Measurements from ENCODE around the gene CDH22.

CDH22 gene

GRCh38 chr20:46268131-46268614 lies 40.1 kb downstream of the CDH22 start:
- DNase-seq (ENCODE audit: low read depth in 2 of 2) = no peak

DNA sequence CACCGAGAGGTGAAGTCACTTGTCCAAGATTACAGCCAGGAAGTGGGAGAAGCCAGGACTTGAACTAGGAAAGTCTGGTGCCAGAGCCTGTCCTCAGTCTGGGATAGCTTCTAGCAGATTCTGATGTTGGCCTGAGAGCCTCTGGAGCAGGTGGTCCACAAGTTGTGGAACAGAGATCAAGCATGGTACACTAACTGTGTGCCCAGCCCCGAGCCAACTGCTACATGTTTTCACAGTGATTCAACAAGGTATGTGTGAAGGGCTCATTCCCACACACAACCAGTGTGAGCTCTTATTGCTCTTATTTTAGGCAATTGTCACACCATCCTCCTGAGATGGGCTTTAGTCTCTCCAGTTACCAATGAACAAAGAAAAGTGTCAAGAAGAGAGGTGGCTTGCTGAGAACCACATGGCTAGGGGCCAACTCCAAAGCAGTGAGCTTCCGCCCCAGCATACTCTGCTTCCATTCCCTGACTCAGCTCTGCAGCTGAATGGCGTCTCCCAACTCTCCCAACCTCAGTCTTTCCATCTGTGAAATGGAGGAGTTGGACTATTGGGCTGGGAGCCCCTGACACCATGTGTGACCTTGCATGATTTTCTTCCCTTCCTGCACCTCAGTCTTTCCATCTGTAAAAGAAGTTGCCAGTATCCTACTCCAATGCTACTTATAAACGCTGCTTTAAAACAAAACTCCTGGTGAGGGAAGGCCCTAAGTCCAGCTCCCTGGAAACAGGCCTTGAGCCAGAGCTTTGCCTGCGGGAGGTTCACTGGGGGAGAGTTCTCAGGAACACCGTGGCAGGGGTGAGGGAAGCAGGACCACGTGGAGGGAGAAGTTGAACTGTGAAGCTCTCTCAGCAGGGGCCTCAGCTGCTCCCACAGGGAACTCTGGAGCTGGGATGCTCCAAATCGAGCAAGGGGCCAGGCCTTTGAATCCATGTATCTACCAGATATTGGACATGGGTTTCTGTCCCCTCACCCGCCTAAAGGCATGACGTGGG lies 40.9 kb downstream of the CDH22 start:
- no peak for DNase-seq (ENCODE audit: low read depth in 2 of 2)

DNA sequence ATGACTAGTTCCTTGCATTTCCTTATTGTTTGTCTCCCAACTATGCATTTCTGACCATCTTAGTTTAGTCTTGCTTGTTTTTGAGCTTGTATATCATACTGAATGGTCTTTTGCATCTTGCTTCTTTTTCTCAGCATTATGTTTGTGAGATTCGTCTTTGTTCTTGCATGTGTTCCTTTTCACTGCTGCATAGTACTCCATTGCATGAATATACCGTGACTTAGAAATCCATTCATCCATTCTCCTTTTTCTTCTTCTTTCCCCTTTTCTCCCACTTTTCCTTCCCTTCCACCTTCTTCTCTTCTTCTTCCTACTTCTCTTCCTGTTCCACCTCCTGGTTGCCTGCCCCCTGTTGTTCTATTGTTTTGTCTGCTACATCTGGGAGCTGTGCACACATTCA lies 42.8 kb downstream of the CDH22 start:
- no peak for DNase-seq (ENCODE audit: low read depth in 2 of 2)

DNA sequence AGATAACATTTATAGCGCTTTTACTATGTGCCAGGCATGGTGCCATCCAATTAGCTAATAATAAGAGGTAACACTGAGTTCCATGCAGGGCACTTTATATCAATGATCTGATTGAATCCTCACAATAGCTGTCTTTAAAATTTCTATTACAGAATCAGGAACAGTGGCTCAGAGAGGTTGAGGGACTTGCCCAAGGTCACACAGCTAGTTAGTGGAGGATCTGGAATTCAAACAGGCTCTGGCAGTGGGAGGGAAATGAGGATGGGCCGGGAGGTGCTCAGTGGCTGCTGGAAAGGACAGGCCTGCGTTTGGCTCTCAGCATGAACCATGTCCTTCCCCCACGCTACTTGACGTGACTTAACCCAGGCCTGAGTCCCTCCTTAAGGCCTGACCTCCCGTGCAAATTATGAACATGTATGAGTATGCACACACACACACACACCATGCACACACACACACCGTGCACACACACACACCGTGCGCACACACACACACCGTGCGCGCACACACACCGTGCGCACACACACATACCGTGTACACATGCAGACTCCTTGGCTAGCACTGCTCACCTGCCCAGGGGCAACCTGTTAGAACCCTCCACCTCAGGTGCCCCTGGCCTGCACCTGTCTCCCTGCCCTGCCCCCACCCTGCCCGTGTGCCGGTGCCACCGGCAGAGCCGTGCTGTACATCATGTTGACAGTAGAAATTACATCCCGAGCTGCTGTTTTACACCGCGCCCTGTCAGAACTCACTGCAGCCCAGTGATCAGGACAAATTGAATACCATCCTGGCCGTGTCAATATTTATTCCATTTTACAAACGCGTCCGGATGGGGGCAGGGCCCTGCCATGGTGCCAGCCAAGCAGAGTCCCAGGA lies 43.7 kb downstream of the CDH22 start:
- no peak for DNase-seq (ENCODE audit: low read depth in 2 of 2)

DNA sequence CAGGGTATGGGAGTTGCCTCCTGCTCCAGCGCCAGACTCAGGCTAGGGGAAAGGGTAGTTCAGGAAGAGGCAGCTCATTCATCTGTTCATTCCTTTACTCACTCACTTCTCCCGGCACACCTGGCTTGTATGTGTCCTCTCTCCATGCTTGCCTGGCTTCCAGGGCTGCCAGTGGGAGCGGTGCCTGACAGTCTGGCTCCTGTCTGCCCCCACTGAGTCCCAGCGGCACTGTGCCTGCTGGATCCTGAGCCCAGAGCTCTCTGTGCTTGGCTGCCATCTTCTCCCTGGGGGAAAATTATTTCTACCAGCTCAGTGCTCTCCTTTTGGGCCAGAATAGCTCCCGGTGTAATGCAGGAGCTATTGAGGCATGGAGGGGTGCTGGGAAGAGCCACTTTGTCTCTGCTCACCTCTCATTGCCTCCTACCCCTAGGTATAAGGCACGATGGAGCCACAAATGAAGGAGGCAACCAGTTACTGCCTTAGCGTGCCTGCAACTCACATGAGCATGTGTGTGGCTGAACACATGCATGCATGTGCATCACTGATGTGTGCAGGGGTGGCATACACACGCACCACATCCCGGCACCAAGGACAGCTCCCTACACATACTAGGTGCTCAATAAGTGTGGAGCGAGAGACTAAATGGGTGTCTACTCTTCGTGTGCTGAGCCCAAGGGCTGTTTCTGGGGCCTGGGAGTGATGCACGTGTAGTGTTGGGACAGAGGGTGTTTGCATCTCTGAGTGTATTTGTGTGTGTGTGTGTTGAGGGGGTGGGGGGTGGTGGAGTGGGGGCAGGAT lies 46.6 kb downstream of the CDH22 start:
- DNase-seq (ENCODE audit: low read depth in 2 of 2) = no peak

DNA sequence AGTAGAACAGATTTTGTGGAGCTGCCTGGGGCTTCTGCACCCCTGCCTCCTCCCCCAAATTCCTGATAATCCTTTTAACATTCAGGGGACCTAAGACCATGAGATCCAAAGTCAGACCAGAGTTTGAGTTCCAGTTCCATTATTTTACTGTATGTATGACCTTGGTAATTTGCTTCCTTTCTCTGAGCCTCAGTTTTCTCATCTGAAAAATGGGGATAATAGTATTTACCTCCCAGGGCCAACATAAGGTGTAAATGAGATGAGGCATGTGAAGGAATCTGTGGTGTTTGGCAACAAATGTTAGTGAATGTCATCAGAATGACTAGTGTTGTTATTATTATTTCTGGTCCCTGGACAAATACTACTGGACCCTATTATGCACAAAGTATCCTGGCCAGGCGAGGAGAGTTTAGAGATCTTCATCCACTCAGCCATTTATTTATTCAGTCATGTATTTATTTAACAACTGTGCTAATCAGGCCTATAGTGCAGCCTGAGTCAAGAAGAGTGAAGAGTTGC lies 47.3 kb downstream of the CDH22 start:
- DNase-seq (ENCODE audit: low read depth in 2 of 2) = no peak

DNA sequence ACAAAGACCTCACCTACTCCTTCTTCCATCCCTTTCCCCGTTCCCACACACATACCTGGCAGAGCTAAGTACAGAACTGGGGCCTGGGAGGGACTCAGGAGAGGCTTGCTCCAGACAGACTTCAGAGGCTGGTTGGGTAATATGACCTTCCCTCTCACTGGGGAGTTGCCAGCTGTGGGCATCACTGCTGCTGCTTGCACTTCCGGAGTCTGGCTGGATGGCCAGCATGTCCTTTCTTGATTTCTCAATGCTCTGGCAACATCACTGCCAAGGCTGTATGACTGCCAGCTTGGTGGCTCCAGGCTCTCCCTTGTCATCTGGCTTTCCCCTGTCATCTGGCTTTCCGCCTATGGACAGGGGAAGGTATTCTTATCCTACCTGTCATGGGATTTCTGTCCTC lies 47.8 kb downstream of the CDH22 start:
- DNase-seq (ENCODE audit: low read depth in 2 of 2) = no peak

GRCh38 chr20:46259260-46259859 lies 48.9 kb downstream of the CDH22 start:
- DNase-seq (ENCODE audit: low read depth in 2 of 2) = no peak

DNA sequence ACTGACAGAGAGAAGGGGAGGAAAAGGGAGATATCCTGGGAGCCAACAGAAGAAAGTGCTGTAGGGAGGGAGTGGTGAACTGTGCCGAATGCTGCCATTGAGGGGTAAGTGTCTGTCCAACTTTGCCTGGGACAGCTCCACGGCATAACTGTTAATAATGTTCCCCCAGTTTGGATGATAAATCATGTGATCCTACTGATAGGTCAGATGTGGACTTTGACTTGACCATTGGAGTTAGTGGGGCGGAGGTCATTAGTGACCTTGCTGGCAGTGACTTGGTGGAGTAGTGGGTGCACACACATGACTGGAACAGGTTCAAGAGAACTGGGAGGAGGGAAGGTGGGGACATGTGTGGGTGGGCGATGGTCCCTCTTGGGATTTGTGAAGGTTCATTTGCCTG lies 50.4 kb downstream of the CDH22 start:
- DNase-seq (ENCODE audit: low read depth in 2 of 2) = no peak

DNA sequence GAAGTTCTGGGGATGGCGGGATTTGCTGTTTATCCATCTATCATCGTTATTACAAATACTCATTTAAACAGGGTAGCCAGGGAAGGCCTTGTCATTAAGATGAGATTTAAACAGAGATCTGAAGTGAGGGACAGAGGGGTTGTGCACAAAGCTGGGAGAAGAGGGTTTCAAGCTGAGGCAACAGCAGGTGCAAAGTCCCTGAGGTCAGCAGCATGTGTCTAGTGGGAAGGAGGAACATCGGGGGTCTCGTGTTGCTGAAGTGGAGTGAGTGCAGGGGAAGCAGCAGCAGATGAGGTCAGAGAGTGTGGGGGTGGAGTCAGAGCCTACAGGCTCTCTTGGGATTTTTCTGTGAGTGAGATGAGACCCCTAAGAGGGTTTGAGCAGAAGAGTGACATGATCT lies 52.0 kb downstream of the CDH22 start:
- DNase-seq (ENCODE audit: low read depth in 2 of 2) = no peak

DNA sequence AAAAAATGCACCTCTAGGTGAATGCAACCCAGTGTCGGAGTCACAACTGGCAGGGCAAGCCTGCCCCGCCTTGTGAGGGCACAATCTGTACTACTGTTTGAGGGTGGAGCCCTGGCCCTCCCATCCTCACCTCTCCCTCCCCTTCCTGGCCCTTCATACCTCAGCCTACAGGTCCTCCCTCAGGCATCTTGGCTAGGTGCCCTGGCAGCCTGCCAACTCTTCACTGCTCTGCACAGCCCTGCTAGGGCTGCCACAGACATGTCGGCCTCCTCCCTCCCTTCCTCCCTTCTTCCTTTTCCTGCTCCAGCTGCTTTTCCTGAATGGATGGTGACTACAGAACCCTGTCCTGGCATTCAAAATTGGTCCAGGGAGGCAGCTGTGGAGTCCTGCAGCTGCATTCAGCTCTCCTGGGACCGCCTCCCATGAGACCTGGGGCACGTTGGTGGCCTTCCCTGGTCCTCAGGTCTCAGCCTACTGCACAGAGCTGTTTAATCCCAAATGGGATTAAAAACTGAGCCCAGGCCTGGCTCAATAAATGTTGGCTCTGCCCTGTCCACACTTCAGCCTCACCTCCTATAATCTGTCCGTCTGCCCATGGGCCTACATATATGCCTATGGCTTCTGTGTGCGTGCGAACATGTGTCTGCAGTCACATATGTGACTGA lies 52.7 kb downstream of the CDH22 start:
- DNase-seq (ENCODE audit: low read depth in 2 of 2) = no peak

GRCh38 chr20:46253391-46253790 lies 54.9 kb downstream of the CDH22 start:
- DNase-seq (ENCODE audit: low read depth in 2 of 2) = no peak

DNA sequence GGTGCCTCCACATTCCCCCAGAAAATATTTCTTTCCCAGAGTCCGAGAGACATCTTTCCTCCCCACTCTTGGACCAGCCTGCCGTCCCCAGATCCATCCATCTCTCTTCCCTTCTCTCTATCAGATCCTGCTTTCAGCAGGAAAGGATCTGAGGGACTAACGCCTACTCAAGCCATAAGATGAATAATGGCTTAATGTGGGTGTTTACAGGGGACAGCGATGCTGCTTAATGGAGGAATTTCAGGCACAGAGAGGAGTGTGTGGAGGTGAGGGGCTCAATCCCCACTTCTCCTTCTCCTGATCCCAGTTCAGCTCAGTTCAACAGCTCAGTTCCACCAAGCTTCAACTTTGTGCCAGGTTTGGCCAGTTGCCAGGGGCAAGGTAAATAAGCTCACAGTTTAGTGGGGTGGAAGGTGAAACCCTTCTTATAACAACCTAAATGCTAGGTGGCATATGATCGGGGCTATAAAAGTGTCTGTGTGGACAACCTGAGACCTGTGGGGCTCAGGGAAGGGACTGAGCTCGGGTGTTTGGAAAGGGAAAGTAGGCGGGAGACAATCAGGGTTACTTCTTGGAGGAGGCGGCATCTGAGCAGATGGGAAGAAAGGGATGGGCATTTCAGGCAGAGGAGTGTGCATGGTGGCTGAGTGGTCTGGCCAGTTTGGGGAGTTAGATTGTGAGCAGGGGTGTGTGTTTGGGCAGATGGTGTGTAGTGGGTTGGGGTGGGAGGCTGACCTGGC lies 55.8 kb downstream of the CDH22 start:
- DNase-seq (ENCODE audit: low read depth in 2 of 2) = no peak

- no peak for DNase-seq (ENCODE audit: low read depth in 2 of 2)
Observed at GRCh38 chr20:46251211-46251673, 57.1 kb downstream of the CDH22 start.

DNA sequence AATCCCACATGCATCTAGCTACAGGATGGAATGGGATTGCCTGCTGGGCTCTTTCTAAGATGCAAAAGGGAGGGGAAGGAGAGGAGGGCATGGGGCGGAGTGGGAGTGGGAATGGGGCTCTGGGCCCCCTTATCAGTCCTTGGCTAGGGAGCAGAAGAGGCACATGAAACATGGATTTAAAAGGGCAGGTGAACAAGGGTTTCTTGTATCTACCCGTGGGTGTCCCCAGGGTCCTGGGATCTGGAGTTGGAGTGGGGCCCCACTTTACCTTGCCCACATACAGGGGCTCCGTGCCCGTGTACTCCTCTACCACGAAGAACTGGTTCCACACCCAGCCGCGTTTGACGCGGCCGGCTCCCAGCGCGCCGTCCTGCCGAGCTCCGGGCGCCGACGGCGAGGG lies 57.5 kb downstream of the CDH22 start:
- DNase-seq (ENCODE audit: low read depth in 2 of 2) = no peak

DNA sequence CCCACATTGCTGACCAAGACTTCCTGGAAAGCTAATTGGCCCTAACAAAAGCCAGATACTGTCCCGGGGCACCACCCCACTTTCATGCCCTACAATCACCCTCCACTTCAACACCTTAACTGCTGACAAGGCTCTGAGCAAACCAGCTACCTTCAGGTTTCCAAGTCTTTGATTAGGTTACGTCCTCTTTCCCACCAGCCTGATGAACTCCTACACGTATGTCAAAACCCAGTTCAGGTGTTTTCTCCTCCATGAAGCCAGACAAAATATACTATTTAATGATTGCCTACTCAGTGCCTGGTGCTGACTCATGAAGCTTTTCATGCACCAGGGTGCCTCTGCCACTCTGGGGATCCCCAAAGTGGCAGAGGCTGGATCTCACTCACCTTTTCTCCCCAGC lies 58.6 kb downstream of the CDH22 start:
- DNase-seq (ENCODE audit: low read depth in 2 of 2) = no peak

DNA sequence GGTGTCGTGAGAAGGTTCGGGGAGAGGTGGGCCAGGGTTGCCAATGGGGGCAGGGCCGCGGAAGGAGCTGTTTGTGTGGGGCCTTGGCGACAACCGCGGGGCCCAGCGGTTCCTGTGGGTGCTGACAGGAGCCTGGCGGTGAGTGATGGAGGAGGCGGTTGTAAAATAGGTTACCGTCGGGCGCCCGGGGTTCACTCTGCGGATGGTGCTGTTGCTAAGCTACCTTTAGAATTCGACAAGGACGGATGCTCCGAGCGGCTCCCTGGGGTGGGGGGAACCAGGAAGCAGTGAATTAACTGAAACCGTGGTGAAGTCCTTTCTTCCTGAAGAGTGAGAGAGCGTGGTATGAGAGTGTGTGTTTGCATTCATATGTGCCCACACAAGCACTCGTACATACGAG lies 61.7 kb downstream of the CDH22 start:
- DNase-seq (ENCODE audit: low read depth in 2 of 2) = no peak

DNA sequence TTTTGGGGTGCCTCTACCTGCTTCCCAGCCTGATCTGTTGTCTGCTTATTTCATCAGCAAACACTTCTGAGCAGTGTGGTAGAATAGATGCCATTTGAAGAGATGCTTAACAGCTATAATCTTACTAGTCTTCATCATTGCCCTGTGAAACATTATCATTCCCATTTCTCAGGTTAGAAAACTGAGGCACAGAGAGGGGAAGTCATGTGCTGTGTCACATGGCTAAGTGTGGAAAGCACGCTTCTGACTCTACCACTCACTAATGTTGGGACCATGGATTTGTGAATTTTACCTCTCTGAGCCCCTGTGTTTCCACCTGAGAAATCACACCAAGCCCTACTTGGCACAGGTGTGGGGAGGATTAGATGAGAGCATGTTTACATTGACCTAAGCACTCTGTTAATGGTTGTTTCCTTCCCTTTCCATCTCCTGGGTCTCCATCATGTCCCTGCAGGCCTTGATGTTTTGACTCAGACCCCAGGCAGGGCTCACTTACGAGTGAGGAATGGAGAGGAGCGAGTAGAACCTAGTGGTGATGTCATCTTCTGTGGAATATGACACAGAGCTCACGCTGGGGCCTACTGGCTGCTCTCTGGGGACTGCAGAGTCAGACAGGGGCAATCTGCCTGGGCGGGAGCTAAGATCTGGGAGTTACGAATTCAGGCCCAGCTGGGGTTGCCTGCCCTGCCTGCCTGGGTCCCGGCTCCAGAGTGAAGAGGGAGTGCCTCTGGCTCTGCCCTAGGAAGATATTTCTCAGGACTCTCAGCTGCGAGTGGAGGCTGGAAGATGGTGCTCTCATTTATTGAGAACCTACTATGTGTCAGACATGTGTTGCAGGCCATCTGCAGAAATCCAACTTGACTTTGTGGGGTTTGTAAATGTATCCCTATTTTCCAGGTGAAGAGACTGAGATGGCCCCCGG lies 64.3 kb downstream of the CDH22 start:
- DNase-seq (ENCODE audit: low read depth in 2 of 2) = no peak

DNA sequence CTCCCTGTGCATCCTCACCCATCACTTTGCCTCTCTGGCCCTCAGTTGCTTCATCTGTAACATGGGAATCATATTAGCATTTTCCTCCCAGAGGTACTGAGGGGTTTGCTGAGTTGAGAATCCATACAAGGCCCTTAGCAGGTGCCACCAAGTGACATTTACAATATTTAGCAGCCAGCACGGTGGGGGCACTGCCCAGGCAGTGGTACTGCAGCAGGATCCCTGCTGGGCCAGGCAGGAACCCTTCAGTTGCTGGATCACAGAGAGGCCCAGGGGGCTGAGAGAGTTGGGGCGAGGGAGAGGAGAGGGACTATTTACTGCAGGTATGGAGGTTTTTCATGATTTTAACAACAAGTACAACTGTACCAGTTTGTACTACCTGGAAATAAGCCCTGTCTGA lies 65.9 kb downstream of the CDH22 start:
- no peak for DNase-seq (ENCODE audit: low read depth in 2 of 2)
